Neuron (in vitro differentiated cells): ENCODE data around the gene PSMB3.
"Not testable (repeated sequence)": the region's sequence is repeated elsewhere in the genome, so short reads cannot be mapped to it uniquely, and the experiment has no call there.

ENCODE experiments used
- H2AFZ ChIP-seq: one replicate; pipeline ENCODE4 v1.6.1; 2013; ENCODE audit warnings: low read depth, mild to moderate bottlenecking, inconsistent platforms, low read length, moderate library complexity
- H3K27me3 ChIP-seq: one replicate; pipeline ENCODE4 v1.6.1; 2013; ENCODE audit warnings: low read length; ENCODE audit not compliant: insufficient read depth
- H3K36me3 ChIP-seq: one replicate; pipeline ENCODE4 v1.6.1; 2013; ENCODE audit warnings: low read length; ENCODE audit not compliant: insufficient read depth
- H3K4me1 ChIP-seq: one replicate; pipeline ENCODE4 v1.6.1; 2013; ENCODE audit warnings: low read length; ENCODE audit not compliant: insufficient read depth
- H3K4me3 ChIP-seq: 2 replicates; pipeline ENCODE4 v1.5.1; 2013; ENCODE audit warnings: mild to moderate bottlenecking, low read length, moderate library complexity
- H3K9me3 ChIP-seq: one replicate; pipeline ENCODE4 v1.6.1; 2013; ENCODE audit warnings: low read length

PSMB3 gene

DNA sequence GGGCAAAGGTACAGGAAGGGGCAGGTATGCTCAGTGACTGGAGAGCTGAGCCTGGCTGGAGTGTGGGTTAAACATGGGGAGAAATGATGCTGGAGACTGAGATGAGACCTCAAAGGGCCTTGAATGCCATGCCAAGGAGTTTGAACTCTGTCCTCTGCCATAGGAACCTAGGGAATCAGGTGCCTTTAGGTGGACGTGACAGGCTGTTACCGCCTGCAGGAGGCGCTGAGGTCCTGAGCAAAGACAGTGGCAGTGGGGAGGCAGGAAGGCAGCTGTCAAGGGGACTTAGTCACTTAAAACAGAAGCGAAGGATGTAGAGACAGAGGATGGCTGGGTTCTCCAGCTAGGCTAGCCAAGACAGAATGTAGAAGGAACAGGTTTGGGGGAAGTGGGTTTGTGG is 9.1 kb downstream of the PSMB3 start:
- Histone ChIP-seq H3K36me3 (peaks cover 69% of the 10 kb centered on the region), H3K4me1 (no peaks in the 10 kb centered on the region), H3K9me3 (no peaks in the 10 kb centered on the region), H2AFZ (no peak overlapping the region), H3K27me3 (no peaks in the 10 kb centered on the region), H3K4me3 (no peak overlapping the region)

- Histone ChIP-seq H3K36me3 (peaks cover 75% of the 10 kb centered on the region), H3K9me3 (no peaks in the 10 kb centered on the region), H3K4me1 (no peaks in the 10 kb centered on the region), H2AFZ (no peak overlapping the region), H3K4me3 (no peak overlapping the region), H3K27me3 (no peaks in the 10 kb centered on the region)
Observed at GRCh38 chr17:38762231-38762630, 9.7 kb downstream of the PSMB3 start.

- Histone ChIP-seq H3K36me3 (peaks cover 89% of the 10 kb centered on the region), H3K4me1 (no peaks in the 10 kb centered on the region), H3K27me3 (no peaks in the 10 kb centered on the region), H3K4me3 (no peak overlapping the region), H2AFZ (no peak overlapping the region), H3K9me3 (no peaks in the 10 kb centered on the region)
Observed at GRCh38 chr17:38766341-38766740, 13.8 kb downstream of the PSMB3 start.

DNA sequence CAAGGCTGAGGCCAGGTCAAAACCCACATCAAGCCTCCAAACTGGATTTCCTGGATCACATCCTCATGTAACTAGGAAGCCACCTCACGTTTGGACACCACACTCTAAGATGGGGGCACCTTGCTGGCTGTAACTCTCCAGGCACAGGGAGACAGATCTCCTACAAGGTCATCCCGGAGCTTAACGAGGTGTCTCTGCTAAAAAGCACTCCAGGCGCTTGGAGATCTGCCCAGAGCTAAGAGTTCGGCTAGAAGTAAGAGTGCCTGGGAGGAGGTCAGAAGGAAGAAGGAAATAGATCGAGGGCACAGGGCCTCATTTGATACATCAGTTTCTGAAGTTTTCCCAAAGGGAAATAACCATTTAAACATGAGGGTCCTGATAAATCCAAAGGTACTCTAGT is 15.9 kb downstream of the PSMB3 start:
- Histone ChIP-seq H3K27me3 (no peaks in the 10 kb centered on the region), H3K9me3 (no peaks in the 10 kb centered on the region), H3K4me1 (no peaks in the 10 kb centered on the region), H3K4me3 (no peak overlapping the region), H3K36me3 (peaks cover 97% of the 10 kb centered on the region), H2AFZ (no peak overlapping the region)

DNA sequence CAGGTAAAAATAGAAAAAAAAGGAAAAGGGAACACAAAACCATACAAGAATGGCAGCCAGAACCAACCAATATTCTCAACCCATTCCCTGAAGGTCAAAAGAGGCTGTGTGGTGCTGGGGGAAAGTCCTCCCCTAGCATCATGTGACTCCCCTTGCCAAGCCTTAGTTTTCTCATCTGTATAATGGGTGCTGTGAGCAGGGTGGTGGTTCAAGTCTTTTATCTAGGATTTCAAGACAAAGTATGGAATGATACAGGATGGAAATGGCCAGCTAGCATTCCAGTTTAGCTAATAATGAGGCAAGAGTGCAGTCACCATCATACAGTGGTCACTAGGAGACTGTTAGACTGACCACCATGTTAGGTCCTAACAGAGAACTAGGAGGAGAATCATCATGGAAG is 20.7 kb downstream of the PSMB3 start:
- H3K4me3 ChIP-seq: no peak overlapping the region
- peaks cover 91% of the 10 kb centered on the region for H3K36me3 ChIP-seq
- no peak overlapping the region for H2AFZ ChIP-seq
- no peaks in the 10 kb centered on the region for H3K9me3 ChIP-seq
- H3K4me1 ChIP-seq: no peaks in the 10 kb centered on the region
- no peaks in the 10 kb centered on the region for H3K27me3 ChIP-seq

DNA sequence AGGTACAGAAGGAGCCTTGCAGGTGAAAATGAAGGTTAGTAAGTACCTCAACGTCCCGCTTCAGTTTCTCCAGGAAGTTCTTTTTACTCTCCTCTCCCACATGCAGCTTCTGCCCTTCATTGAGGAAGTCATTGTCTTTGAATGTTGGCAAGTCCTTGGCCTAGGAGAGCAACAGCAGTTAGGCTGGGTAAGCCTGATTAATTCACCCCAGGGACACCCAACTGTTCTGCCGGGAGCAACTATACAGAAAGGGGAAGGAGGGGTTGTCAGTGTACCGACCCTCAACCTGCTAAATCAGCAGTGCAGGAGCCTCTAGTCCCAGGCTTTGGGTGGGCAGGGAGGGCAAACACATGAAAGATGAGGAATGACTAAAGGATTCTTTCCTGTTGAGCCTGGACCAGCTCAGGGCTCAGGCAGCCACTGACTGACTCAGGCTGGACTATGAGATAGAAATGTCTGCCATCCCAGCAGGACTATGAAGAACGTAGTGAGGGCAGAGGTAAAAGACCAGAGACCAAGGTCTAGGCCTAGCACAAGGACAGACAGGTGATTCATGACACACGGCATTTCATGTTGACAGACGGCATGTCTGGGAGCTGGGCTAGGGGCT is 25.2 kb downstream of the PSMB3 start:
- Histone ChIP-seq H3K9me3 (no peaks in the 10 kb centered on the region), H3K4me3 (no peak overlapping the region), H3K4me1 (no peaks in the 10 kb centered on the region), H3K36me3 (peaks cover 87% of the 10 kb centered on the region), H3K27me3 (no peaks in the 10 kb centered on the region), H2AFZ (no peak overlapping the region)

GRCh38 chr17:38779965-38780752 is 27.6 kb downstream of the PSMB3 start:
- no peak overlapping the region for H2AFZ ChIP-seq
- H3K27me3 ChIP-seq: no peaks in the 10 kb centered on the region
- H3K4me3 ChIP-seq: no peak overlapping the region
- no peaks in the 10 kb centered on the region for H3K4me1 ChIP-seq
- H3K9me3 ChIP-seq: no peaks in the 10 kb centered on the region
- H3K36me3 ChIP-seq: peaks cover 87% of the 10 kb centered on the region

GRCh38 chr17:38783227-38783626 is 30.7 kb downstream of the PSMB3 start:
- no peak overlapping the region for H3K4me3 ChIP-seq
- H3K27me3 ChIP-seq: no peaks in the 10 kb centered on the region
- no peaks in the 10 kb centered on the region for H3K9me3 ChIP-seq
- H3K4me1 ChIP-seq: no peaks in the 10 kb centered on the region
- no peak overlapping the region for H2AFZ ChIP-seq
- peaks cover 79% of the 10 kb centered on the region for H3K36me3 ChIP-seq

DNA sequence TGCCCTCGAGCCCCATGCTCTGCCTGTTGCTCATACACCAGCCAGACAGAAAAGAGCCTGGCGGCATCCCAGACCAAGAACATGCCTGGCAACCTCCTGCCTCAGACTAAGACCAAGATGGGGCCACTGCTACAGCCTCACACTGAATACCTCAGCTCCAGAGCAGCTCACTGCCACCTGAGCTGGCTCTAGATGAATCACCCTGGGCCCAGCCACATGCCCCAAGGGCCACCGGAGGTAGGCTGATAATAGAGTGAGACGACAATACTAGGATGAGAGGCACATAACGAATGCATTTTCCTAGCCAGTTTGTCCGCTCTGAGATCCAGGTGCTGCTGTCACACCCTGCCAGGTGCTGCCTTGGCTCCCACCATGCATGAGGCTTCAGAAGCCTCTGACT is 33.8 kb downstream of the PSMB3 start:
- peaks cover 49% of the 10 kb centered on the region for H3K36me3 ChIP-seq

GRCh38 chr17:38787999-38788398 is 35.5 kb downstream of the PSMB3 start:
- not testable (repeated sequence) for H3K27me3 ChIP-seq, H2AFZ ChIP-seq, H3K4me3 ChIP-seq, H3K9me3 ChIP-seq
- peaks cover 15% of the 10 kb centered on the region for H3K4me1 ChIP-seq
- peaks cover 46% of the 10 kb centered on the region for H3K36me3 ChIP-seq

More for the DNA sequence above, 33.8 kb downstream of the PSMB3 start:
- Histone ChIP-seq H2AFZ (no peak overlapping the region), H3K27me3 (no peaks in the 10 kb centered on the region), H3K4me1 (peaks cover 15% of the 10 kb centered on the region), H3K9me3 (no peaks in the 10 kb centered on the region), H3K4me3 (no peak overlapping the region)

GRCh38 chr17:38789185-38789584 is 36.6 kb downstream of the PSMB3 start:
- H3K27me3 ChIP-seq: no peaks in the 10 kb centered on the region
- no peak overlapping the region for H3K4me3 ChIP-seq
- H3K9me3 ChIP-seq: no peaks in the 10 kb centered on the region
- peaks cover 15% of the 10 kb centered on the region for H3K4me1 ChIP-seq
- H3K36me3 ChIP-seq: peaks cover 40% of the 10 kb centered on the region
- H2AFZ ChIP-seq: no peak overlapping the region

GRCh38 chr17:38790148-38790707 is 37.7 kb downstream of the PSMB3 start:
- Histone ChIP-seq H3K4me1 (peaks cover 15% of the 10 kb centered on the region), H3K36me3 (peaks cover 32% of the 10 kb centered on the region)
- not testable (repeated sequence) for H3K27me3 ChIP-seq, H2AFZ ChIP-seq, H3K9me3 ChIP-seq, H3K4me3 ChIP-seq

GRCh38 chr17:38791162-38791561 is 38.6 kb downstream of the PSMB3 start:
- H2AFZ ChIP-seq: no peak overlapping the region

More at GRCh38 chr17:38791162-38791561, 38.6 kb downstream of the PSMB3 start:
- Histone ChIP-seq H3K27me3 (no peaks in the 10 kb centered on the region), H3K4me1 (peaks cover 15% of the 10 kb centered on the region), H3K36me3 (peaks cover 28% of the 10 kb centered on the region), H3K4me3 (no peak overlapping the region), H3K9me3 (no peaks in the 10 kb centered on the region)
